ENCODE data around the gene GLMP.
A peak's percentile ranks its signal among the peaks of the same experiment; 100 is the strongest.

Gene GLMP

DNA sequence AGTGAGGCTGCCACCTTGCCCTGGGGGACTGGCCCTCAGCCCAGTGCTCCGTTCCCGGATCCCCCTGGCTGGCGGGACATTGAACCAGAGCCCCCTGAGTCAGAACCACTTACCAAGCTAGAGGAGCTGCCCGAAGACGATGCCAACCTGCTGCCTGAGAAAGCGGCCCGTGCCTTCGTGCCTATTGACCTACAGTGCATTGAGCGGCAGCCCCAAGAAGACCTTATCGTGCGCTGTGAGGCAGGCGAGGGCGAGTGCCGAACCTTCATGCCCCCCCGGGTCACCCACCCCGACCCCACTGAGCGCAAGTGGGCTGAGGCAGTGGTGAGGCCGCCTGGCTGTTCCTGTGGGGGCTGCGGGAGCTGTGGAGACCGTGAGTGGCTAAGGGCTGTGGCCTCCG is 10.0 kb downstream of the GLMP start:
- DNase-seq: no peak

DNA sequence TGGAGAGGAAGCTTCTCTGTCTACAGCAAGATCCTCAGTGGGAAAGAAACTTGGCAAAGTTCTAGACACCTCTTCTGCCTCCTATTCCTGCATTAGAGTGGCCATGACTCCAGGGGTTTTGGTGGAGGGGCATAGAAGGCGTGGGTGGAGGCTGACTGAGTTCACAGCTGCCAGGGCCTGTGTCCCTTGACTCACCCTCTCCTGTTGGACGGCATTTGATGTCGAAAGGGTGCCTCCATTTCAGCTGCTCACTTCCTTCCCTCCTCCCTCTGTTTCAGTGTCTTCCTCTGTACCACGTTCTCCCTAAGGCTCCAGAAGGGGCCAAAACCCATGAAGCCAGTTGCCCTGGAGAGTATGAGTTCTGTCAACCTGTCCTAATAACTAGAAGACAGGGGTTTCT is 10.7 kb downstream of the GLMP start:
- DNase-seq: no peak

DNA sequence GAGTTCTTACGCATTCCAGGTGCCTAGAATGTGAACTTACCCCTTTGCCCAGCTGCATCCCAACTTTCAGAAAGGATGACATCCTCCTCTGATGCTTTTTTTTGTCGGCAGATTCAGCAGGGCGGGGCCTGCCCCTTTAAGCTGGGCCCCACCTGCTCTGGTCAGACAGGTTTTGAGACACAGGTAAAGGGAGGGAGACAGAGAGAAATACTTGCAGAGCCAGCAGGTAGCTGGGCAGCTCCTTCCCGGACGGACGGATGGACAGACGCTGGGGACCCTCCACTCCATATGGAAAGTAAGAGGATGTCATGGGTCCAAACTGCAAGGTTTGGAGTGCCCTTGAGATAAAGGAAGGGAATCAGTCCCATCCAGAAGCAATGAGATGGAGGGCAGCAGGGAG is 11.4 kb downstream of the GLMP start, which contains the start of gene TMEM79:
Gene TMEM79 (plus strand): TSS at position 214 of the 400 bp plus-strand sequence. CDS start 902 bp downstream, outside the sequence.
- no peak for DNase-seq

DNA sequence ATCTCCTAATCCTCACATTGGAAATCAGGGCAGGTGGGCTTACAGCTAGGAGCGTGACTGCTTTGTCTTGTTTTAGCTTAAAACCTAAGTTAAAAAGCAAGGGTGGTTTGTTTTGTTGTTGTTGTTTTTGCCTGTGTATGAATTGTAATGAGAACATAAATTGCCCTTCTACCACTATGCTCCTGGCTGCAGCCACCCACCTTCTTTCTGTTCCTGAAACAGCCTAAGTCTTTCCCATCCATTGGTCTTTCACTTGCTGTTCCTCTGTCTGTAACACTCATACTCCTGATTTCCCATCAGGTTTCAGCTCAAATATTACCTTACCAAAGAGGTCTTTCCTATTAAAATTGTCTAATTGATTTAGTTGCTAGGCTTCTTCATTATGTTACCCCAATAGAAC is 12.0 kb downstream of the GLMP start:
- DNase-seq: no peak

DNA sequence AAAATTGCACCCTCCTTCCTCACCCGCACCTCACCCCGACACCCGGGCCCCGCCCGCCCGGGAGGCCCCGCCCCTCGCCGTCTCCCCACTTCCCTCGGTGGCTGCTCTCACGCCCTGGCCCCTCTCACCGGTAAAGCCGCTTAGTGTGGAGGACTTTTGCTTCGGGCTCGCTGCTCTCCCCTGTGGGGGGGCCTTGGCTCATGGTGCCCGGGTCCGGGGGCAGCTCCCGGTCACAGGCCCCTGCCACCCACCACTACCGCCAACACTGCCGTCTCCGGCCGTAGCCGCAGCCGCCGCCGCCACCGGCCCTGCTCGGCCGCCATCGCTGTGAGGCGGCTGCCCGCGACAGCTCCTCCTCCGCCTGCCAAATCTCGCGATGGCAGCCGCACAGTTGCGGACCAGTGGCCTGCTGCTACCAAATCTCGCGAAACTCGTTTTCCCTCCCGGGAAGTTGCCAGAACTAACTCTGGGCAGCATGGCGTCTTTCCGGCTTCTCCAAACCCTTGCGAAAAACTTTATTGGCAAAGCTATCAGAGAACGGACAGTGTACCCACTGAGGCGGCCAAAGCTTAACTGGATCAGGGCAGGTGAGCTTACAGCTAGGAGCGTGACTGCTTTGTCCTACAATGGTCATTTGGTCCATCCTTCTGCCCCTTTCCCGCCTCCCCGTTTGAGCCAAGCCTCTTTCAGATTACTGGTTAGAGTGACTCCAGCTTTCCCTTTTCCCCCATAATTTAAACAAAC is 12.8 kb downstream of the GLMP start, which contains the start of gene SMG5:
Gene SMG5 (minus strand): TSS at position 347 of the 744 bp plus-strand sequence. CDS start 145 bp downstream, at position 202.
- peak; percentile 98 for DNase-seq

DNA sequence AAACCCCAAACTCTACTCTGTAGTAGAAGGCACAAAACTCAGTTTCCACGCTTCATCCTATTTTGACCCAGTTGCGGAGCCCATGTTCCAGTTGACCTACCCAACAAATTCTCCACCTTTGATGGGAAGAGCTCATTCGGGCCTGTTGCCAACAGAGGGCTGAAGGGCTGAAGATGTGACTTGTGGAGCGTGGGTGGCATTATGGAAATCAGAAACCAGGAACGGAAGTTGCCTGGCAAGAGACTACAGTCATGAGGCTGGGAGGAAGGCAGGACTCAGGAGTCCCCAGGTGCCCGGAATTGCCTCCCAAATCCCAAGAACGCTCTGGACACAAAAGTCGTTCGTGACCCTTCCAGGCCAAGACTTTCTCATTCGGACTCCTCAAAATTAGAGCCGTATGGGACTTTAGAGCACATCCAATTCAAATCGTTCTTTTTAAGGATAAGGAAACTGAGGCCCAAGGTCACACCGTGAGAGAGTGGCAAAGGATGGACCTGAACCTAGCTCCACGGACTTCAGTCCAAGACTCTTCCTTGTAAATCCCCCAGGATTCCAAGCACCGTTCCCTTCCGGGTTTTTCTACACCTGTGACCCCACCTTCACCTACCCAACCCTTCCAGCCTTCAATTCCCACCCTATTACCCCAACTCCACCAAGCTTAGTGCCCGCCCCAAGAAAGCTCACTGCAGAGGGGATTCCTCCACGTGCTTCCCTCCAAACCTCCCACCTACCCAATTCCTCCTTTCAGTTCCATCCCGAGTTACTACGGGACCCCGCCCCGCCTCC is 13.6 kb downstream of the GLMP start:
- DNase-seq: peak; percentile 74

DNA sequence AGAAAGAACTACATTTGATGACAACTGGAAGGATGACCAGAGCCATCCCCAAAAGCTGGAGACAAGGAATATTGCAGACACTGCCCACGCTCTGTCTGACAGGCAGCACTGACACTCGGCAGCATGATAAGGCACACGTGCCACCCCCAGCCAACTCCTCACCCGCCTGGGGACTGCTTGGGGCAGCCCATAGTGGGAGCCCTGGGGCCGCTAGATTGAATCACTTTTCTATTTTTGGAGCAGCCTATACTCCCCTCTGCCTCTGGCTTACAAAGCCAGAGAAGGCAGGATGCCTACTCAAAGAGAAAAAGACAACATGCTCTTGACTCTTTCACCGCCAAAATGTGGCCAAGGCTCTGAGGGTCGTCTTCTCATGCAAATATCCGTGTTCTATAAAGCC is 14.2 kb downstream of the GLMP start:
- no peak for DNase-seq

DNA sequence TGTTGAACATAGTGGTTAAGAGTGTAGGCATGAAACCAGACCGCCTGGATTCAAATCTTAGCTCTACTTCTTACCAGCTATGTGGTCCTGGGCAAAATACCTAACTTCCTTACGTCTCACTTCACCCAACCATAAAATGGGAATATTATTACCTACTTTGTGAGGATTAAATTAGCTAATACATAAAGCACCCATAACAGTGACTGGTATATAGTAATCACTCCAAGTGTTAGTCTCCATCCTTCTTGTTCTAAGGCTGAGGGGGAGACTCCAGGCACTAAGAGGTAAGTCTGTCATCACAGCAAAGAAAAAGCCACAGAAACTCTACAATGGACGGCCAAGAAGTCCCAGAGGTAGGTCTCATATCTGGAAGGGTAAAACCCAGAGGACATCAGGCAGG is 15.6 kb downstream of the GLMP start:
- DNase-seq: no peak

DNA sequence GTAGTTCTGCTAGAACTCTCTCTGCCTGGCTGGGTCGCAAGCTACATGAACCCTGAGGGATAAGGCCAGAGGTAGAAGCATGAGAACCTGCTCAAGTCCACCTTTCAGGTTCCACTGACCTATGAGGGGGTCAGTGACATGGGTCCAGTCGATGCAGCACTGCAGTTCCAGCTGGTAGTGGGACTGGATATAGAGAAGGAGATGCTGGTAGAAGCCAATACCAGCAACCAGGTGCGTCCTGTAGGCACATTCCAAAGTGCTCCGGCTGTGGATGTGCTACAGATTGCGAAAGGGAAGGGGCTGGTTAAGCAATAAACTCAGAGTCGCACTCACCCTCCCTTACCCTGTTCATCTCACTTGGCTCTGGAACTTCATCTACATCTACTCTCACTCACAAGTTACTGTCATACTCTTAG is 18.5 kb downstream of the GLMP start:
- no peak for DNase-seq

DNA sequence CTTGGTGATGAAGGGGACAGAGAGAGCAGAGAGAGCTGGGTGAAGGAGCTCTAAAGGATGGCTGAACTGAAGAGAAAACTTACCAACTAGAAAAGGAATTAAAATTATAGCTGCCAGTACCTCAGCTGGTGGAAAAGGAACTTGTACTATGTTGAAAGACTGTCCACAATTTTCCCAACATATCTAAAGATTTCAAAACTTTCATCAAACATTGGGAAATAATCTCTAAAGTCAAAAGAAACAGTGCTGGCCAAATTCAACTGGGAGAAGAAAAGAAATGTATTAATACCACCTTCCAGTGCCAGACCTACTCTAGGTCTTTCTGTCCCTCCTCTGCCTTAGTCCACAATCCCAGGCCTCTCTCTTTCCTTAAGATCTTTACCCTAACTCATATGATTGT is 18.9 kb downstream of the GLMP start:
- DNase-seq: no peak

DNA sequence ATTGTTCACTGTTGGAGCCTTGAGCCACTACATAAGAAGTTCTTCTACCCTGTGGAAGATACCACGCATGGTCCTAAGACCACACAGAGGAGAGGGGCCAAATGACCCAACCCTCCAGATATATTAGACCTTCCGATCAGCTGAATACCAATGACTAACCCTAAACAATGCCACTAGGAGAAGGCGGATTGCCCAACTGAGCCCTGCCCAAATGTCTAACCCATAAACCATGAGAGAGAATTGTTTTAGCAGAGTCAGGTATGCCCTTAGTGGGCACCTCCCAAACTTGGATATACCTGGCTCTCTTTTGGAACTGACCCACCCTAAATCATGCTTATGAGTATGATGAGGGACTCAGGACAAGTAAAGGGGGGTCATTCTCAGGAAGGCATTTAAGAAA is 25.2 kb downstream of the GLMP start:
- DNase-seq: no peak

DNA sequence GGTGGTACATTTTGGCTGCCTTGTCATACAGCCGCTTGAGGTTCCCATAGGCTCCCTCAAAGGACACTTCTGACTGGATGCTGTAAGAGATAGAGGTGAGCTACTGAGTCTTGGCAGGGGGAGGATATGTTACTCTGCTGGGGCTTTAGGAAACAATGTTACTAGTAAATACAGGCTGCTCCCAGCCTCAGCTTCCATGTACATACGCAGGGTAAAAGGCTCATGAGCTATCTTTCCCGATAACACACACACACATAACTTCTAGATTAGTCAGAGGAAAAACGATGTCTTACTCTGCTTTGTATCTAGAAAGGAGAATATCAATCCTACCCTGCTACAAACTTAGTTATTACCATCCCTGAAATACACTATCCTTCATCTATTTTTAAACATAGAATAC is 27.1 kb downstream of the GLMP start:
- DNase-seq: no peak

DNA sequence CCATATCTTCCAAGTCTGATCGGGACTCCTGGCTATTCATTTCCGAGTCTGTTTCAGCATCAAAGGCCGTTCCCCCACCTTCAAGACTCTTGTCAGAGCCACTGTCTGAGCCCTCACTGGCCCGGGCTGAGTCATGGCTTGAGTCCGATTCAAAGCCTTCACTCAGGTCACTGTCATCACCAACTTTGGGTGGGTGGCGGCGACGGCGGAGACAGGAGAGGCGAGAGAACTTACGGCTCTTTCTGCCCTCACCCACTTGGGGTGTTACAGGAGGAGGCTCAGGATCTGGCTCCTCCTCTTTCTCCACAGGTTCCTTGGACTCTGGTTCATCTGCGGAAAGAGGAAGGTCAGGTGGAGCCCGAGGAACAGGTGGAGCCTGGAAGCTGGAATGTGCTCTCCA is 29.4 kb downstream of the GLMP start:
- DNase-seq: no peak

DNA sequence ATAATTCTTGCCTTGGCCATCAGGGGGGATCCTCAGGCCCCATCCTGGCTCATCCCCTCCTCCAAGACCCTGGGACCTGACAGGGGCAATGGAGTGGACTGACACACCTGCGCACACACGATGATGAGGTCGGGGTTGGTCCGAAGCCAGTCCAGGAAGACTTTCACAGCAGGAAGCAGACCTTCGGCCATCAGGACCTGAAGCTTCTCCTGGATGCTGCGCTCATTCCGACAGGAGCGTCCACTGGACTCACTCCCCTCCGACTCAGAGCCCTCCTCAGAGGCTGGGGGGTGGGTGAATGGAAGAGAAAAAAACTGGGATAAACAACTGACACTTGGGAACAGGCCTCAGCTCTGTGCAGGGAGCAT is 32.2 kb downstream of the GLMP start:
- no peak for DNase-seq

DNA sequence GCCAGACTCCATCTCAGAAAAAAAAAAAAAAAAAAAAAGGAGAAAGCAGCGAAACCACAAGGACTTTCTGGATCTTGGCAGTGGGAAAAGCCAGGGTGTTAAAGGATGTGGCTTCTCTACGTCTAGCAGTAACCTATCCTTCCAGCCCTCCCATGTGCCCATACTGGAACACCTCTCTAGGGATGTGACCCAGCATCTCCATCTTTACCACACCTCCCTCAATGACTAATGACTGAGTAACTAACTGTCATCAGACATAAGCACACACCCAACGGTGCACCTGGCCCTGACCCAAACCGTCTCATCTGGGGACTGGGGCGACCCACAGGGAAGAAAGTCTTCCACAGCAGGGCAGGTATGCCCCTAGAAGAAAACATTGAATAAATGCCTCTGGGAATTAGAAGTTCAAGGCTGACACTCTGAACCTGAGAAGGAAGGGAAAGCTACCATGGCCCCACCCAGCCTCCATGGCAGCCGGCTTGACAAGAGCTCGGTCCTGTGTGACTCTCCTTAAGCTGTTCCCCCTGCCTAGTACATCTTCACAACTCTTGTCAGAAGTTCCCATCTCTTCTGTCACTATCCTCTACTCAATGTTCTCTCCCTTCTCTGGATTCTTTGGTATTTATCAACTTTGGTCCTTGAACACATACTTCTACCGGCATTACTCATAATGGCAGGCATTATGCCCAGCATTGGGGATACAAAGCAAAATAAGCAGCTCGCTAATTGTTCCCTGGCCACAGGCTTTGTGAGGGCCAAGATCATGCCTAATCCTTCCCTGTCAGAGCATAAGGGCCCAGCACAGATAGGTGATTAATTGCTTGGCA is 32.8 kb downstream of the GLMP start:
- DNase-seq: no peak

DNA sequence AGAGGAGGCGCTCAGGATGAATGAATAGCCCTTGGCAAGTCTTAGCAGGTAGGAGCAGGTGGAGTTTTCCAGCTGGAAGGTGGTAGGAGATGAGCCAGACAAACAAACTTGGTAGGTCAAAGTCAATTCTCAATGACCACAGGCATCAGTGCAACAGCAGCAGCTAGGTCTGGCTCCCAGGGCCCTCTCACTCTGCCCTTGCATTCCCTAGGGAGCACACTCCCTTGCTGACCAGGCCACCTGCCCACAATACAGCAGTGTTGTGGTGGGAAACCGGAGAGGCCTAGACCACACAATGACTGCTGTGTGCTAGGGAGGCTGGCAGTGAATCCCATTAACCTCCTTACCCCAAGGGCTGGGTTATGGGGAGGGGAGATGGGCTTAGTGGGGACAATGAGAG is 34.6 kb downstream of the GLMP start:
- DNase-seq: no peak

DNA sequence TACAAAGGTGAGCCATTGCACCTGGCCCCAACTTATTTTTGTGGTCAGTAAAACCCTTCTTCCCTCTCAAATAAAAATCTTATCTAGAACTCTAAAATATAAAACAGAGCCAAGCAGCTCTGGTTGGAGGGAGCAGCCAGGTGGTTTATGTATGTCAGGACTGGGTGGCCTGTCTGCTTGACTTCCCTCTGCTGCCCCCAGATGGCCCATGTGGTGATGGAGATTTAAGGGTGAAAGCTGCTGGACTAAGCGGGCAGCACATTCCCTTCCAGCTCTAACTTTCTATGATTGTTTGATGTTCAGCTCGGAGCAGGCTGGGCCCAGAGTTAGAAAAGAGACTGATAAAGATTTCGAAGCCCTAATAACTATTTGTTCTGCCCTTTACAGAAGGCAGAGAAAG is 35.7 kb downstream of the GLMP start:
- no peak for DNase-seq

DNA sequence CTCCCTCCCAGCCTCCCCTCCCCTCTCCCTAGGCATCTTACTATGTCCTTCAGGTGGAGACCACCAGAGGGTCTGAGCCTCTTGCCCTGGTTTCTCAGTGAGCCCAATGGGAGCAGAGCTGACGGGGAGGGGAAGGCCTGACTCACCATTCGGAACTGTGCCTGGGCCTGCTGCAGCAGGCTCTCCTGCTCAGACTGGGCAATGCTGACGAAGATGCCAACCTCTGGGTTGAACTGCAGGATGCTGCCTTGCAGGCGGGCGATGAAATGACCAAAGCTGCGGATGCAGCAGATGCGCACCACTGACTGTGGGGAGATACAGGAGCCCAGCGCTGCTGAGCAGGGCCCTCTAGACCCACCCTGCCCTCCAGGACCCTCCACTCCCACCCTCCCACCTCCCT is 36.6 kb downstream of the GLMP start:
- DNase-seq: no peak

DNA sequence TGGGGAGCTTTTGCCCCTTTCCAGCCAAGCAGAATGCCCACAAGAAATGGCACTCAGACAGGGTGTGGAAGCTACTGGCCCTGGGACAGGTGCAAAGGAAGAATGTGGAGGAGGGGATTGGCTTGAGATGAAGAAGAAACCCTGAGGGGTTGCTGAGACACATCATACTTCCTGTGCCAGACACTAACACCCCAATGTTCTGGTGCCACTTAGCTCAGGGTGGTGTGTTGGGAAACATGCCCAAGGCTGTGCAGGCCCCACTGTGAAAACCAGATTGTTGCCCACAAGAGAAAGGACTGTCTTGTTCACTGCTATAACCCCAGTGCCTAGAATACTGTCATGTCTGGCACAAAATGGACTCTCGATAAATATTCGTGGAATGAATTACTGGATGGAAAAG is 37.8 kb downstream of the GLMP start:
- no peak for DNase-seq

DNA sequence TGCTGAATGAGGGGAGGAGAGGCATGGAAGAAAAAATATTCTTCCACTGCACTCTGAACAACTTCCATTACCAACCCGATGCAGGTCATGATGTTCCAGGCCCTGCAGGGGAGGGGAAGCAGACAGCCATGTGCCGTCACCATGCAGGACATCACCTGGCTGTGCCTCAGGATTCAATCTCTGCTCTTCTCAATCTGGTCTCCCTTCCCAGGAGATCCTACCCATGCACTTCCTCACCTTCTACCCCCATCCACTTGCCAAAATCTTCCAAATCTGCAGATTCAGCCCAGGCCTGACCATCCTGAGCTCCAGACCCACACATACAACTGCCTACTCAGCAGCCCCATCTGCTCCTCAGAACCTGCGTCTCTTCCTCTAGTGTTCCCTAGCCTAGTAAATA is 41.8 kb downstream of the GLMP start:
- no peak for DNase-seq

DNA sequence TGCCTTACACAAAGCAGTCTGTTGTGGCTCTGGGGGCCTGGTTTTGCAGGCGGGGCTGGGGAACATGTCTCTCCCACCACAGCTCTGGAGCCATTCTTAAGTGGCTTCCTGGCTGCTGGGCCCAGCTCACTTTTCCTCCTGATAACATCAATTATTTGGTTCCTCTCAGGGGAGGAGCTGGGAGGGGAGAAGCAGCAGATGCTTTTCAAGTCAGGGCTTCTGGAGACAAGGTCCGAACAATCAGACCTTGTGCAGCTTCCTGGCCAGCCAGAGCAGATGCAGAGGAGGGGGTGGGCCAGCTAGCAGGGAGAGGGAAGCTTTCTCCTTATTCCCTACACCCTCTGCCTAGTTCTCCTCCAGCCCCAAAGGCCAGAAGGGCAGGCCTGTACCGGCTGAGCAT is 44.0 kb downstream of the GLMP start:
- no peak for DNase-seq

DNA sequence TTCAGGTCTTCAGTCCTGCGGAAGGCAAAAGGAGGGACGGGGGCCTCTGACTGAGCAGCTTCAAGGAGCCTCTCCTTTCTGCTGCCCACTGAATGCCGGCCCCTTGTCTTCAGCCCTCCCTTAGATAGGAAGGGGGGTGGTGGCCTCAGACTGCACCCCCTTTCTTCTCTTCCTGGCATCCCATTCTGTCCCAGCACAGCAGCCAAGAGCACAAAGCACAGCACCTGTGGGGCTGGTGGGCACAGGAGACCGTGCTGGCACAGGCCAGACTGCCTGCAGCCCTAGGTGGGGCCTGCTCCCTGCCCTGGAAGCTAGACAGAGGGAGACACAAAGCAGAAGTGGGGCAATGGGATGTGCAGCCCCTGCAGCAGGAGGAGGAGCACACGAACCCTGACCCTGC is 45.9 kb downstream of the GLMP start:
- DNase-seq: no peak

DNA sequence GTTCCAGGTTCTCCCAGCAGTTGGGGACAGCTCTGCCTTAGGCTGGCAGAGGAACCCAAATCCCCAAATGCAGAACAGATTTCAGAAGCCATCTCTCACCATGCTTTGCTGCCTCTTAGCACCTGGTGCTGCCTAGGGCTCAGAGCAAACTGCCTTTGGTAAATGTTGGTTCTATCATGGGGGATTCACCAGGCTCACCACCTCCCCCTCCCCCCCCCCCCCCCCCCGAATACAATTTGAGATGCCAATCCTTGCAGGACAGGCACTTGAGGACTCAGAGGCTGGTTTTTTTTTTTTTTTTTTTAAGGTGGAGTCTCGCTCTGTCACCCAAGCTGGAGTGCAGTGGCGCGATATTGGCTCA is 47.2 kb downstream of the GLMP start:
- no peak for DNase-seq

Data from NCI-H1105 (cell line).